Endothelial cell of umbilical vein (primary cell): Measurements from ENCODE around the gene CSNK2B. TPM values are rescaled to one million over a fixed set of nuclear protein-coding genes. Genes with fewer than 3 reads are reported as not detected.

Experiments used
- BruUV-seq: library from RNA; stranded (reverse); fragments of 400-500 nt; replicated peaks from 2 replicates; lab custom pipeline; 2021; lab: Mats Ljungman, UMichigan
- CTCF ChIA-PET: fragments of 300-600, 350-600 bp; sonication (Branson Sonifier 250); formaldehyde crosslinking; loops from one replicate; lab custom pipeline; 2021; ENCODE audit warnings: antibody characterized with exemption, inconsistent platforms; lab: Charles Lee
- POLR2A ChIA-PET: fragments of 300-600, 350-600 bp; sonication (Branson Sonifier 250); formaldehyde crosslinking; loops from one replicate; lab custom pipeline; 2021; ENCODE audit warnings: antibody characterized with exemption, inconsistent platforms; lab: Charles Lee
- DNase-seq: peaks from one replicate; pipeline ENCODE4 v3.0.0-alpha.2; 2011; ENCODE audit warnings: low read depth, low spot score
- FAIRE-seq: peaks from 2 replicates; lab custom pipeline; 2011; peaks lifted over from hg19 to GRCh38; lab: Jason Lieb, UNC
- H2AFZ ChIP-seq: 2 replicates; pipeline ENCODE4 v1.6.0; 2012; ENCODE audit warnings: low read depth, low read length, control low read depth, inconsistent platforms
- H3K27ac ChIP-seq: 2 replicates; pipeline ENCODE4 v1.5.1; 2011; ENCODE audit warnings: low read depth, mild to moderate bottlenecking, control low read depth, low read length, moderate library complexity; ENCODE audit not compliant: insufficient read depth
- H3K27me3 ChIP-seq, 2 experiments: 2 replicates each; pipeline versions ENCODE4 v1.6.0 to v1.6.1; 2011; ENCODE audit warnings: low read length in 2 of 2, mixed read lengths in 1 of 2; ENCODE audit not compliant: control insufficient read depth in 2 of 2, insufficient read depth in 2 of 2
- H3K36me3 ChIP-seq, 2 experiments: 2 replicates in 1 of 2; 3 replicates in 1 of 2; pipeline ENCODE4 v1.5.1; 2011; ENCODE audit warnings: low read length in 2 of 2, mild to moderate bottlenecking in 1 of 2, moderate library complexity in 1 of 2; ENCODE audit not compliant: control insufficient read depth in 2 of 2, insufficient read depth in 2 of 2; ENCODE audit errors: extremely low read depth in 1 of 2
- H3K4me1 ChIP-seq: 3 replicates; pipeline ENCODE4 v1.5.1; 2011; ENCODE audit warnings: mild to moderate bottlenecking, low read length; ENCODE audit not compliant: control insufficient read depth, insufficient read depth; ENCODE audit errors: extremely low read depth
- H3K4me2 ChIP-seq: 2 replicates; pipeline ENCODE4 v1.6.1; 2011; ENCODE audit warnings: low read length, control low read depth, mixed read lengths; ENCODE audit not compliant: insufficient read depth
- H3K4me3 ChIP-seq, 3 experiments: fragments of 200-600 bp in 1 of 3; sonication (generic), shearing (Covaris generic) in 1 of 3; replicated peaks in 1 of 3; 2 replicates each; pipeline ENCODE4 v1.5.1; 2011 to 2016; ENCODE audit warnings: control low read depth in 3 of 3, low read length in 3 of 3, mild to moderate bottlenecking in 2 of 3, inconsistent platforms in 1 of 3, low read depth in 1 of 3, moderate library complexity in 1 of 3; ENCODE audit not compliant: insufficient read depth in 1 of 3
- H3K79me2 ChIP-seq: 2 replicates; pipeline ENCODE4 v1.6.0; 2012; ENCODE audit warnings: low read length, inconsistent platforms; ENCODE audit not compliant: control insufficient read depth, insufficient read depth
- H3K9ac ChIP-seq: replicated peaks from 2 replicates; pipeline ENCODE3; 2011; ENCODE audit warnings: low read length, control low read depth; ENCODE audit not compliant: insufficient read depth; ENCODE audit errors: extremely low read depth
- H3K9me1 ChIP-seq: replicated peaks from 3 replicates; pipeline ENCODE4 v1.6.0; 2011; ENCODE audit warnings: mild to moderate bottlenecking, low read length; ENCODE audit not compliant: control insufficient read depth, insufficient read depth; ENCODE audit errors: extremely low read depth
- H3K9me3 ChIP-seq: replicated peaks from 2 replicates; pipeline ENCODE4 v1.5.1; 2012; ENCODE audit warnings: low read length, inconsistent platforms; ENCODE audit not compliant: control insufficient read depth, insufficient read depth
- H4K20me1 ChIP-seq: replicated peaks from 2 replicates; pipeline ENCODE3; 2011; ENCODE audit warnings: mild to moderate bottlenecking, low read length; ENCODE audit not compliant: control insufficient read depth, insufficient read depth; ENCODE audit errors: extremely low read depth
- EZH2 ChIP-seq: IDR thresholded peaks from 2 replicates; pipeline ENCODE4 v1.6.1; 2012; ENCODE audit warnings: borderline replicate concordance, low read depth, mild to moderate bottlenecking, moderate library complexity, low read length, inconsistent platforms; ENCODE audit not compliant: severe bottlenecking
- FOS ChIP-seq: IDR thresholded peaks from 2 replicates; pipeline ENCODE4 v1.6.1; 2011; ENCODE audit warnings: mild to moderate bottlenecking, low read length, moderate library complexity, borderline replicate concordance; ENCODE audit not compliant: insufficient read depth
- GATA2 ChIP-seq: IDR thresholded peaks from 2 replicates; pipeline ENCODE4 v1.7.0; 2011; ENCODE audit warnings: low read depth, mild to moderate bottlenecking, moderate library complexity, mixed read lengths, low read length; ENCODE audit not compliant: insufficient read length, insufficient read depth
- JUN ChIP-seq: IDR thresholded peaks from 2 replicates; pipeline ENCODE4 v1.6.1; 2011; ENCODE audit warnings: borderline replicate concordance, low read depth; ENCODE audit not compliant: insufficient read length, insufficient read depth
- MAX ChIP-seq: IDR thresholded peaks from 2 replicates; pipeline ENCODE4 v1.6.1; 2011; ENCODE audit not compliant: insufficient read depth, insufficient read length
- POLR2A ChIP-seq: IDR thresholded peaks from 2 replicates; pipeline ENCODE4 v1.6.1; 2012; ENCODE audit warnings: low read depth, mild to moderate bottlenecking, control low read depth, low read length
- POLR2AphosphoS5 ChIP-seq: IDR thresholded peaks from 2 replicates; pipeline ENCODE4 v1.6.1; 2012; ENCODE audit warnings: low read depth, mild to moderate bottlenecking, control low read depth, low read length, moderate library complexity; ENCODE audit not compliant: insufficient read depth
- dilution Hi-C: fragments of 300-500 bp; cut with MboI; formaldehyde crosslinking; loops from one replicate; pipeline ENCODE4 v1.15.0; 2019; ENCODE audit warnings: low sequenced_read_pairs; ENCODE audit not compliant: extremely low pct_ligation_motif_present
- intact Hi-C: fragments of 100-400 bp; cut with micrococcal nuclease; formaldehyde crosslinking; loops from one replicate; pipeline ENCODE4 v1.10.0; 2022
- polyA plus RNA-seq, 4 experiments: library from polyadenylated mRNA; depleted of rRNA in 3 of 4; stranded (reverse) in 3 of 4; unstranded in 1 of 4; fragments of >200 nt; gene quantifications; 2 replicates each; pipeline versions ENCODE4 v1.2.1 to v1.2.3, GENCODE V29; 2011 to 2012; ENCODE audit warnings: missing spikeins in 1 of 4
- total RNA-seq: library from RNA; stranded (reverse); gene quantifications from 2 replicates; pipeline ENCODE4 v1.2.3, GENCODE V29; 2021

CSNK2B gene
- total and polyA plus RNA-seq, 2 donors (not counting 3 experiments of a cell fraction or from before 2014, with no cell fraction given): 159 to 206 TPM

DNA sequence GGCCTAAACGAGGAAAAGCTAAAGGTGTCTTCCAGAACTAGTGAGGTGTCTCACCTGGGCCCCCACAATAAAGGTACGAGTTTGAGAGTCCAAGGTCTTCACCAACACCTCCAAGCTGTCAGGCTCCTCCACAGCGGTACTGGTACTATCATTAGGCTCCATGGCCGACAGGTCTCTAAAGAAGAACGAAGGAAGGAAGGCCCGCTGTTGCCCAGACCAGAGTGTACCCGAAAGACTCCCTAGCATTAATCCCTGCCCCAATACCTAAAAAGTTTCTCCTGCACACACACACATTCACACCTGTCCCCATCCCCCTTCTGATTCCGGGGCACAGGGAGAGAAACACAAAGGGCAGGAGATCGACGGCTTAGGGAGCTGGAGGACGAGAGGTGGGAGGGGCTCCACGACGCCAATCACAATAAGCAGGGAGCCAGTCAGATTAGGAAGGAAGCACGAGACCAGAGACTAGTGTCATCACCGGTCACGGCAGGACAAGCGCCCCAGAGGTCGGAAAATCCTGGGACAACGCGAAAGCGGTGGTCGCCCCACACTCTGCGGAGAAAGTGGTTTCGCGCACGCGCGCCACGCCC lies 14.2 kb upstream of the CSNK2B start:
- H2AFZ ChIP-seq: peak overlapping the region; percentile 16
- peaks cover 27% of the 10 kb centered on the region for H3K79me2 ChIP-seq
- TF ChIP-seq POLR2A (no peak), POLR2AphosphoS5 (no peak), EZH2 (no peak)
- H3K4me2 ChIP-seq: peak overlapping the region; percentile 71
- intact Hi-C loops (loop anchor here (1.0 to 2.0 kb wide), 9 partner anchors 9 to 212 kb away; partner anchors contain the start of genes ABHD16A, C6orf47, HSPA1B and NFKBIL1), dilution Hi-C loops (no loop called here)
- CTCF ChIA-PET: interaction anchor here (0.6 to 4.0 kb wide), 17 partner anchors 8 to 239 kb away, joined by 3 to 38 read pairs (median 3); partner anchors contain the start of genes C6orf47, GPANK1, HSPA1B and PRRC2A
- H3K9me3 ChIP-seq: no peaks in the 10 kb centered on the region
- POLR2A ChIA-PET: interaction anchor here (0.7 to 2.2 kb wide), 5 partner anchors 9 to 29 kb away, joined by 3 to 13 read pairs (median 5); partner anchors contain the start of genes C6orf47 and GPANK1
- DNase-seq (peak; percentile 84), FAIRE-seq (no peak)
- BruUV-seq: no TSS peak
- peaks cover 9 to 25% of the 10 kb centered on the region in 2 experiments for H3K36me3 ChIP-seq
- H3K9ac ChIP-seq: peak overlapping the region; percentile 94
- no peaks in the 10 kb centered on the region for H4K20me1 ChIP-seq
- H3K27me3 ChIP-seq: no peaks in the 10 kb centered on the region
- peak overlapping the region; percentile 11 to 80 (median 62) for H3K4me3 ChIP-seq
- H3K4me1 ChIP-seq: peaks cover 18% of the 10 kb centered on the region
- H3K27ac ChIP-seq: peak overlapping the region; percentile 83
- no peaks in the 10 kb centered on the region for H3K9me1 ChIP-seq

- Histone ChIP-seq H3K9me1 (no peaks in the 10 kb centered on the region), H4K20me1 (no peaks in the 10 kb centered on the region), H3K9ac (peak overlapping the region; percentile 94), H3K36me3 (peaks cover 6 to 15% of the 10 kb centered on the region in 2 experiments), H3K27ac (peak overlapping the region; percentile 83), H3K4me2 (peak overlapping the region; percentile 32), H2AFZ (peak overlapping the region; percentile 61), H3K4me3 (peak overlapping the region; percentile 23 to 80 (median 62)), H3K27me3 (no peaks in the 10 kb centered on the region), H3K79me2 (peaks cover 29% of the 10 kb centered on the region), H3K9me3 (no peaks in the 10 kb centered on the region), H3K4me1 (peaks cover 23% of the 10 kb centered on the region)
- ChIA-PET POLR2A (interaction anchor here (0.5 to 2.2 kb wide), 6 partner anchors 8 to 35 kb away, joined by 3 to 13 read pairs (median 4); partner anchors contain the start of genes C6orf47 and GPANK1), CTCF (interaction anchor here (0.7 to 4.0 kb wide), 11 partner anchors 9 to 299 kb away, joined by 3 to 38 read pairs (median 3); partner anchors contain the start of genes C6orf47, GPANK1, HSPA1B and PRRC2A)
- no peak for TF ChIP-seq GATA2
- no peak for TF ChIP-seq MAX
- no peak for TF ChIP-seq JUN
- TF ChIP-seq FOS: no peak
- peak; percentile 22 for TF ChIP-seq POLR2AphosphoS5
- TF ChIP-seq POLR2A: no peak
- TSS peak; percentile 71 for BruUV-seq
- intact Hi-C loops (loop anchor here (1.0 to 2.0 kb wide), 9 partner anchors 7 to 210 kb away; partner anchors contain the start of genes ABHD16A, C6orf47, HSPA1B and NFKBIL1), dilution Hi-C loops (no loop called here)
- peak; percentile 97 for FAIRE-seq
- DNase-seq: no peak
Measured at GRCh38 chr6:31652925-31653724, 12.8 kb upstream of the CSNK2B start.
